Ammon's horn (tissue), 1 donor: ENCODE results near the gene PRSS23.
A peak's percentile ranks its signal among the peaks of the same experiment; 100 is the strongest.
"Not testable (repeated sequence)": the region's sequence is repeated elsewhere in the genome, so short reads cannot be mapped to it uniquely, and the experiment has no call there.

Source experiments
- DNase-seq: peaks from one replicate; pipeline ENCODE4 v3.0.0-alpha.2; 2016; ENCODE audit warnings: low spot score

The PRSS23 gene, protein sequence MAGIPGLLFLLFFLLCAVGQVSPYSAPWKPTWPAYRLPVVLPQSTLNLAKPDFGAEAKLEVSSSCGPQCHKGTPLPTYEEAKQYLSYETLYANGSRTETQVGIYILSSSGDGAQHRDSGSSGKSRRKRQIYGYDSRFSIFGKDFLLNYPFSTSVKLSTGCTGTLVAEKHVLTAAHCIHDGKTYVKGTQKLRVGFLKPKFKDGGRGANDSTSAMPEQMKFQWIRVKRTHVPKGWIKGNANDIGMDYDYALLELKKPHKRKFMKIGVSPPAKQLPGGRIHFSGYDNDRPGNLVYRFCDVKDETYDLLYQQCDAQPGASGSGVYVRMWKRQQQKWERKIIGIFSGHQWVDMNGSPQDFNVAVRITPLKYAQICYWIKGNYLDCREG

DNA sequence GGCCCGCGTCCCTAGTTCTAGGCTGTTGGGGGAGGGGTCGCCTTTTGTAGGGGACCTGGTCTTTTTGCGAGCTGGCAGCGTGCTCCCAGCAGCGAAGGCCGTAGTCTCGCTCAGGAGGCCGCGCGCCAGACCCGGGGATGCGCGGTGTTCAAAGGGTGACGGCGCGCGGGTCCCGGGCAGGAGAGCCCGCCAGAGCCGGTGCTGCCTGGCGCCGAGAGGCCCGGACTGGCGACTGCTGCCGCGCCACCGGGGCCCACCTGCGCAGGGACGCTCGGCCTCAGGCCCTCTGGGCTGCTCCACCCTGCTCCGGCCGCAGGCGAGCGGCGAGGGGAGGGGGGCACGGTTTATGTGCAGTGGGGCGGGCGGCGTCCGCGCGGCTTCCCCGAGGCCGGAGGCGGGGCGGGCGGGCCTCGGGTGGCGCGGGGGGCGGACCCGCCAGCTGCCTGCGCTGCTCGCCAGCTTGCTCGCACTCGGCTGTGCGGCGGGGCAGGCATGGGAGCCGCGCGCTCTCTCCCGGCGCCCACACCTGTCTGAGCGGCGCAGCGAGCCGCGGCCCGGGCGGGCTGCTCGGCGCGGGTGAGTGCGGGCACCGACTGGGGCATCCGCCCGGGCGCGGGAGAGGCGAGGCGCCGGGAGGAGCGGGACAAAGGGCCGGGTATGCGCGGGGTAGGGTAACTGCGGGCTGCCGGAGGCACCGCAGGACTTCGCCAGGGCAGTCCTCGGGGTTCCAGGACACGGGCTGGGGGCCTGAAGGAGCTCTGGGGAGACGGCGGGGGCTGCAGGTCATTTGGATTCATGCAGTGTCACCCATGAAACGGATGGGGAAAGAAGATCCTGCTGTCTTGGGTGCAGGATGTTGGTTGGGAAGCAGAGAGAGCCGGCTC is at the start of gene PRSS23:
PRSS23 (plus strand) TSS at position 467 of the 884 bp plus-strand sequence. CDS start 7,102 bp downstream, outside the sequence.
- DNase-seq = peak; percentile 35

DNA sequence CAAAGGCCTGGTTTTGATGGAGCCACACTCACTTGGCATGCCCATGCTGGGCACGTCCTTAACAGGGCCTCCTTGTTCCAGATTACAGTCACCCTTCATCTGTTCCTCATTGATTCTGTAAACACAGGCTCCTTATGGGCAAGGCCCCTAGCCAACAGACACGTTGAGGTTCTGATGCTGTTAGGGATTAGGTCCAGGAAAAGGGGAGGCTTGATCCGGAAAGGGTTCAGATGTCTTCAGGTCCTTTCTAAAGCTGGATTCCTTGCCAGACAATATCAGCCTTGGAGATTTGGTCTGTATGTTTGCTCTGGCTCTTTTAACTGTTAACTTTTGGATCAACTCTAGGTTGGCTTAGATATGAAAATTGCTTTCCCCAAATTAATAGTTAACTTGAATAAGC is 46.9 kb upstream of the PRSS23 start:
- DNase-seq = no peak

DNA sequence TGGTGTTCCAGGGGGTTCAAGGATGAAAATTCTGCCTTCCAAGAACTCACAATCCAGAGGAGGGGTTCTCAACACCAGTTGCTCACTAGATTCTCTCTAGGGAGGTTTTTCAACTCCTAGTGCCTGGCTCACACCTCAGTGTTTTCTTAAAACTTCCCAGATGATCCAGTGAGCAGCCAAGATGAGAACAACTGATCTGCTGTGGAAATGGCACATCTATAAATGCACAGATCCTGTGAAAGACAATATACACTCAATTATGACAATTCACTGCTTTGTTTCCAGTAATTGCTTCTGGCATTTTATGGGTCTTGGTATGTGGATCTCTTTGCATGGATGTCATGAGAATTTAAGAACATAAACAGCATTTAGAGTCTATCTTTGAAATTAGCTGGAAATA is 45.2 kb upstream of the PRSS23 start:
- DNase-seq = no peak

DNA sequence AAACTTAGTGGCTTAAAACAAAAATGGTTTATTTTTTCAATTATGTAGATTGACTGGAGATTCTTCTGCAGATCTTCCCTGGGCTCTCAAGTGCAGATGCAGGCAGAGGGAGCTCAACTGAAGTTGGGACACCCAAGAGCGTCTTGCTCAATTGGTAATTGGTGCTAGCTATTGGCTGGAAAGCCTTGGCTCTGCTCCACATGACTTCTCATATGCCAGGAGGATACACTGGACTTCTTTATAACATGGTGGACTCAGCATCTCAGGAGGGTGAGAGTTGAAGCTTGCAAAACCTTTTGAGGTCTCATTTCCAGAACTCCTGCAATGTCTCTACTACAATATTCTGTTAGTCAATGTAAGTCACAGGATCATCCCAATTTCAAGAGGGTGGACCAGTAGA is 42.2 kb upstream of the PRSS23 start:
- DNase-seq = no peak

DNA sequence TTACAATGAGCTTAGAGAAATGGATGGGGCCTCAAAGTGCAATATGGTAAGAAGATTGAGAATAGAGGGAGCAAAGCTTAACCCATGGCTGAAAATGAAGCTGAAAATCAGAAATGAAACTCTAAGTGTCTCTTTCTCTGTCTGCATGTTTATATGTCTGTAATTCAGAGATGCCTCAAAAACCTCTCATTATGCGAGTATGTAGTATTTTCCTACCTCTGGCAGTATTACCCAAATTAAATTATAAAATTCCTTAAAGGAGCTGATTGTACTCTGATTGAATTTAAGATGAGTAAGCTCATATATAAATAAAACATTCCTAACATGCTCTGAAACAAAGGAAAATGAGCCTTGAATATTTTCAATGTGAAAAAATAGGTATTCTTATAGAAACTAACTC is 39.8 kb upstream of the PRSS23 start:
- DNase-seq = no peak

DNA sequence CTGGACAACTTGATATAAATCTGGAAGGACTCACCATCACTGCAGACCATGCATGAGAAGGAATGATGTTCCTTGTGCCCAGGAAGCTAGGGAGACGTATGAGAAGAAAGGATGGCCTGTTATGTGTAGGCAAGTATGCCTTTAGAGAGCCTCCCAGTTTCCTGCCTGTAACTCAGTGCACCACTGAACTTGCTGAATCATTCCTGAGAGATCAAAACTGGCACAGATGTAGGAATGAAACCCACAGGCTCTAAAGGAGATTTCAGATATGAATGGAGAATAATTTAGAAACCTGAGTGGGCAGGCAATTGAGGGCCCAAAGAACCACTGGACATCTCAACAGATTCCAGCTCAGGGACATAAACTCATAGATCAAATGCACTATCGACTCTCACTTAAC is 38.4 kb upstream of the PRSS23 start:
- no peak for DNase-seq

DNA sequence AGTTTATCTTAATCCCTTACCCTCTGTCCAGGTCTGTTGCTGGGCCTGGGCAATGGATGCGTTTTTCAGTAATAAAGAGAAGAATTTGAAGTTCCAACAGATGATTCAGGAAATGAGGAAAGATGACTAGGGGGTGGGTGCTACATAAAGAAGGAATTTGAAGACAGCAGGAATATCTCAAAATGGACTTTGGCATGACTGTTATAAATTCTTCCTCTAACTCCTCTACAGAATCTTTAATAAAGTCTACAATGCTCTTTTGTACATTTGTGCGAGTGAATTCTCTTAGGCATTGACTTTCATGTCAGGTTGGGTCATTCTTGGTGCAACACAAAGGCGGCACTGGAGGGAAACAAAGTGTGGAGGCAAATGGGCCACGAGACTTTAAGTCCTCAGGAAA is 35.1 kb upstream of the PRSS23 start:
- DNase-seq = no peak

DNA sequence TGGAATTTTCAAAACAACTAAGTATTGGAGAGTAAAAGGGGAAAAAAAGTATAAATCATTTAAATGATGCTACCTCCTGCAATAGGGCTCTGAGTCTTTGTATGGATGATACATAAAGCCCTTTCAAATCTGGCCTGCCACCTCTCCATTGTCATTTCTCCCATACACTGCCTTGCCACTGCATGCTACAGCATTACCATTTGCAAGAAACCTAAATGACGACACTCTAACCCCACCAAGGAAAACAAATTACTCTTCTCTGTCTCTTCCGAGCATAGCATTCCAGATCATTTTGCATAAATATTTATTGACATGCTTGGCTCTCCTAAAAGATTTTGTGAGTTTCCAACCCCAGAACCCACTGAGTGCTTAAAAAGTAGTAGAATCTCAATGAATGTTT is 34.5 kb upstream of the PRSS23 start:
- DNase-seq = no peak

DNA sequence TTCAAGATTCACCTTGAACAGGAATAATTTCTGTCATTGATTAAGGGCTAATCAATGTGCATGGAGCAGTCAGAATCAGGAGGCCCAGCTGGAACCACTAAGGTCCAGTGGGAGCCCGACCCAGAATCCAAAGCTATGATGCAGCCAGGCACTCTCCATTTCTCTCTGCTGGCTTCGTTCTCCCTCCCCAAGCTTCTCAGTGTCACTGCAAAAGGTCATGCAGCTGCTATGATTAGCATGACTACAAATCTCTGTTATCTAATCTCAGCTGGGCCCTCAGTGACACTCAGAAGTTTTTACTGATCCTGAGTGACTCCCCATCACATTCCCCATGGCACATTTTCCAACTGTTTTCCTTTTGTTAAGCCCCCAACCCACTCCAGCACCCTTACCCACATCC is 31.1 kb upstream of the PRSS23 start:
- no peak for DNase-seq

DNA sequence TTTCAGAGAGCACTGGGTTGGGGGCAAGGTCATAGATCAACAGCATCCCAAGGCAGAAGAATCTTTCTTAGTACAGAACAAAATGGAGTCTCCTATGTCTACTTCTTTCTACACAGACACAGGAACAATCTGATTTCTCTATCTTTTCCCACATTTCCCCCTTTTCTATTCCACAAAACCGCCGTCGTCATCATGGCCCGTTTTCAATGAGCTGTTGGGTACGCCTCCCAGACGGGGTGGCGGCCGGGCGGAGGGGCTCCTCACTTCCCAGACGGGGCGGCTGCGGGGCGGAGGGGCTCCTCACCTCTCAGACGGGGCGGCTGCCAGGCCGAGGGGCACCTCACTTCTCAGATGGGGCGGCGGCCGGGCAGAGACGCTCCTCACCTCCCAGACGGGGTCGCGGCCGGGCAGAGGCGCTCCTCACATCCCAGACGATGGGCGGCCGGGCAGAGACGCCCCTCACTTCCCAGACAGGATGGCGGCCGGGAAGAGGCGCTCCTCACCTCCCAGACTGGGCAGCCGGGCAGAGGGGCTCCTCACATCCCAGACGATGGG is 29.8 kb upstream of the PRSS23 start:
- not testable (repeated sequence) for DNase-seq

DNA sequence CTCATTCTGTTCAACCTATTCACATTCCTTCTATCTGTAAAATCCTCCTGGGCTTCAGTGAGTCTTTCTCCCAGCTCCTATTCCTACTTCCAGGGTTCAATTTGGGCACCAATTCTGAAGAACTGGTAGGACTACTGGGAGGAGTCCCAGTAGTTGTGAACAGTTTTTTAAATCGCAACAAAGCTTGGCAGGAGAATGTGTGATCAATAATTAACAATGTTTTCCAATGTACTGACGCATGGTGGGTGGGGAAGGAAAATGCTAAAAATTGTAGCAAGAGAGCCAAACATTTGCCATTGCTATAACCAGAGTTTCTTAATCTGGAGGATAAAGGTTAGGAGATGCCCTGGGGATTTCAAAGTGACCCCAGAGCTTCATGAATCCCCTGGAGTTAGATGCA is 27.3 kb upstream of the PRSS23 start:
- DNase-seq = no peak

DNA sequence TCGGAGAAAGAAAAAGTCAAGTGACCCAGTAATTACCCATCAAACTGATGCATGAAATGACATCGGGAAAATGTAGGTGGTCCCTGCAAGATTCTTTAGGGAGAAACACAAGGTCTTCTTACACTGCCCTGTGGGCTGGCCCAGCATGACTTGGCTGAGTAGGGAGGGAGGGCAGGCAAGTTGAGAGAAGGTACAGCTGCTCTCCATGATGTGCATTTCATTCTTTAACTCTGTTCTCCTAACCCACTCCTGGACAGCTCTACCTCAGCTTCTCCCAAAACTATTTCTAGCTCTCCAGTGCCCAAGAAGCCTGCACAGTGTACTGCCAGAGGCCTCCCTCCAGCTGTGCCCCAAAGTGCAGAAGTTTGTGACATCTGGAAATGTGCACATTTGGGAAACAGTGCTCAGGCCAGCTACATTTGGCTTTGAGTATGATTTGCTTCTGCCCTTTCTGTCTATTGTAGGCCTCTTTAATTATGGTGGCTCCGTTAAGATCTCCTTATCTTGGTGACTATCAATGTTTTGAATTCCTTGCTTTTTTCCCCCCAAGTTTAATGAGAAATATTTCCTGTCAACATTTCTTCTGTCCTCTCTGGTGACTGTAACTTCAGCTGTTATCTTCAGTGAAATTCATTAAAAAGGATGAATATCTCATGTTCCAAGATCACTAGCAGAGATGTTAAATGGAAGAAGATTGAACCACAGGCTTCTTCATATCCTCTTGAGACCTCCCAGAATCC is 26.7 kb upstream of the PRSS23 start:
- no peak for DNase-seq

DNA sequence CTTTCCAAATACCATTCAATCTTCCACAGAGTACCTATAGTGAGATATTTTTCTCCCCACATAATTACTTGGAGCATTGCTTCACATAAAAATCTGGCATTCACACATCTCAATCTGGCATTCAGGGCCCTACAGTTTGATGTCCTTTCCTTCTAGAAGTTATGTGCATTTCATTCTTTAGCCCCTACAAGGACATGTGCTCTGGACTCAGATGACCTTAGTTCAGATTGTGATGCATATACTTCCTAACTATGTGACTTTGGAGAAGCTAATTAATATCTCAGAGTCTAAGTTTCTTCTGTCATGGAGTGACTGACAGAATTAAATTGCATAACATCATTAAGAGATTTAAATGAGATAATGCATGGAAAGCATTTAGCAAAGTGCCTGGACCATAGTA is 25.9 kb upstream of the PRSS23 start:
- no peak for DNase-seq

DNA sequence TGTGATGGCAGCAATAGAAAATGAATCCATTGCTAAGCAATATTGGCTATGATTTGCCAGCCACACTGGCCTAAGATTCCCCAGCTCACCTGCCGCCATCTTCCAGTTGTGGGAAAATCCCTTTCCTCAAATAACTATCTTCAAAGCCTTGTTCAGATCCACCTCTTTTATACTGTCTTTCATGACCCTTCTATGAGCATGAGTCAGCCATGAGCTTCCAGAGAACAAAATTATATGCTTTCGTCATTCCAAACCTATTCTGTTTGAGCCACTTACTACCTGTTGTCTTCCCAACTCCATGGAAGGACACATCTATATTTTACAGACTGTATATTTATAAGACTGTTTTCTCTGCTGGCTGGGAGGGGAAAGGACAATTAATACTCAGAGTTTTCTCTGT is 25.0 kb upstream of the PRSS23 start:
- no peak for DNase-seq

DNA sequence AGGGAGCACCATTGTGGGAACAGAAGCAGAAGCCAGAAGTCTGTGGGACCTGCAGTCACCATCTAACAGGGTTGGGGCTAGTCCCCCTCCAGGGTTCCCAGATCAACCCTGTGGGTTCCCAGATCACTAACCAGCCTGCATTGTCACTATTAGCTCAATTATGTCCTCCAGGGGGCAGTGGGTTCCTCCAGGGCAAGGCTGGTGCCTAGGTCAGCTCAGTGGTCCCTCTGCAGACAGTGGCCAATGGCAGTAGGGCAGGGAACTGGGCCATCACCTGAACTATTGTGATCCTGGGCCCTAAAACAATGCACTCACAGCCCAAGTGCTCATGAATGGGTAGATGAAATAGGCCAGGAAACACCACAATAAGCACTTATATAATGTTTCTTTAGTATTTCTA is 18.8 kb upstream of the PRSS23 start:
- no peak for DNase-seq

DNA sequence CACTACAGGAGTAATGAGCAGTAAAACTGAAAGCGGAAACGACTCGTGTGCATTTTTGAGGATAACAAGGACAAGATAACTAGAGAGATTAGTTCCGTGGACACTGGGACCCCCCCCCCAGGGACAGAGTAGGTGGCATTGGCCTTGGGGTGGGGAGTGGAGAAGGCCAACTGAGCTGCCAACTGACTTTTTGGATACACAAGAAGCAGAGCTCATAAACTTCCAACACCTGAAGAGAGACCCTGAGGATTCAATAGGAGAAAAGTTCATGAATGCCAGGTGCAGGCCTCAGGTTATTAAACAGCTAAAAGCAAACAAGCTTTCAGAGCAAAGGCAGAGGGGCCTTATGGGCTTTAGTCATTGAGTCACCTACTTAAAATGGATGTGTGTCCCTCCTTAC is 17.6 kb upstream of the PRSS23 start:
- no peak for DNase-seq

DNA sequence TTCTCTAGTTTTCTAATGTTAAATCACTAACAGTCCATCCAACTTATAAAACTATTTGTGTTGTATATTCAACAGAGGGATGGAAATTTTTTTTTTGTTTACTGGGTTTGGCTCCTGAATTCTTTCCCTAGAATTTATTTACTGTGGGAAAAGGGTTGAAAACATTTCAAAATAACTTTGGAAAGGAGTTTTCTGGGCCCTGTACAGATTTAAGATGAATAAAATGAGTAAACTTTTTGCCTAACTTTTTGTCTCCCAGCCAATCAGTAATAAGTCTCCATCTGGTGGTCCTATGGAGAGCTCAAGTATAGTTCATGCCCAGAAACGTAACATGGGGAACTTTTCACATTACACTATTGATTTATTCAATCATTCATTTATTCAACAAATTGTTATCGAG is 16.7 kb upstream of the PRSS23 start:
- no peak for DNase-seq

DNA sequence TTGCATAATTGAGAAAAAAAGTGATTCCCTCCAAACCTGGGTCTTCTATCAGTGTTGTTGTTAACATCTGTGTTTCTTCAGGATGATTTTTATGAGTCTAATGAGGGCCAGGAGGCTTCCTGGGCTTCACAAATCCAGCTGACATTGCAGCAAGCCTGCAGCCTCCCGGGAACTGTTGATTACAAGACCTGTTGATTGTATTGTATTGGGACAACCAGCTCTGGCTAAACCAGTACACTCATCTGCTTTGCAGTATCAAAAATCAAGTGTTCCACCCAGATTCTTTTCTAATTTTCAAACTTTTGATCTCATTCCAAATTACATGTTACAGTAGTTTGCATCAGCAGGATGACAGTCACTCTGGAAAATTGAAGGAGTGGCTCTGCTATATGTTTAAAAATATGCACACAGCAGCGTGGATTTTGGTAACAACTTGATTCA is 16.1 kb upstream of the PRSS23 start:
- no peak for DNase-seq

DNA sequence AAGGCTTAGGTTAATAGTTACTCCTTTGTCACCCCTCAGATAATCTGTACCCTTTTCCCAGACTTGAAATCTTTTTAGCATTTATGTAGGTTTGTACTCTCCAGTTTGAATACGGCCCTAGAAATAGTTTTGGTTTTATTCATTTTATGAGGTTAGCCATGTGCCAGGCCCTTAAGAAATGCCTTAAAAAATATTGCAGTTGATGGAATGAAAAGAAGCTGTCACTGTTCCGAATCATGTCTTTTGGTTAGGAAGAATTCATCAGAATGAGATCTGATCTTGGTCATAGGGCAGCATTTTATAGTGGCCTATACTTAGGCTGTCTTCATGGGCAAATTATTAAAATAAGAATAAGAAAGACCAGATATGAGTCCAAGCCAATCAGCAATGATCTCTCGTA is 14.8 kb upstream of the PRSS23 start:
- no peak for DNase-seq

DNA sequence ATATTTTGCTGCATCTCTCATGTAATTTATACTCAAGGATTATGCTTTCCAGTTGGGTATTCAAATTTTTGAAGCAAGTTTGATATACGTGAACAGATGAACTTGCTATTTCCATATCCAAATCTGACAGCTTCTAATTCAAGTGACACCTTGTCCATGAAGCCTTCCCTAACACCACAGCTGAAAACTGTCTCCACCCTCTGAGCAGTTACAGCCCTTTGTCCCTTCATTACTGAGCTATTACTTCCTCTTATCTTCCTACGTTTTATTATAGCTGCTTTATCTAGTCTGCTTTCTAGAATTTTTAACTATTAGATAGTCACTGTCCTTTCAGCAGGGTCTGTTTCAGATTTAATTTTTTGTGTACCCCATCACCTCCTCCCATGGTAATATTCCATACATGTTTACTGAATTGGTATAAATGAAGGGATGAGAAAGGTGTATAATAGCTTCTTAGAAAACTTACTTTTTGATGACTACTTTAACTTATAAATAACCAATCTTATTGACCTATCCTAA is 13.3 kb upstream of the PRSS23 start:
- no peak for DNase-seq

DNA sequence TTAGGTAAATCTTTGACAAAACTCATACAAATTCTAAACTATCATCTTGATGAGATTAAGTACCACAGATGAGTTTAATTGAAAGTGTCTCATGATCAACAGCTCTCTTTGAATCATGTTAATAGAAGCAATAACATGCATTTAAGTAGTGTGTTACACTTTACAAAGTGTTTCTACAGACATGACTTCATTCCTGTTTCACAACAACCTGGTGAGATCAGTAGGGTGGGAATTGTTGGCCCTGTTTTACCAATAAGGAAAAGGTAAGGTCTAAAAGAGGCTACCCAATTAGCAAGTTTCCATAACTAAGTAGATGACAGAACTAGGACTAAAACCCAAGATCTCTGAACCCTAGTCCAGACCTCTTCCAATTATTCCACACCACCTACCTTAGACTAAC is 12.7 kb upstream of the PRSS23 start:
- no peak for DNase-seq

DNA sequence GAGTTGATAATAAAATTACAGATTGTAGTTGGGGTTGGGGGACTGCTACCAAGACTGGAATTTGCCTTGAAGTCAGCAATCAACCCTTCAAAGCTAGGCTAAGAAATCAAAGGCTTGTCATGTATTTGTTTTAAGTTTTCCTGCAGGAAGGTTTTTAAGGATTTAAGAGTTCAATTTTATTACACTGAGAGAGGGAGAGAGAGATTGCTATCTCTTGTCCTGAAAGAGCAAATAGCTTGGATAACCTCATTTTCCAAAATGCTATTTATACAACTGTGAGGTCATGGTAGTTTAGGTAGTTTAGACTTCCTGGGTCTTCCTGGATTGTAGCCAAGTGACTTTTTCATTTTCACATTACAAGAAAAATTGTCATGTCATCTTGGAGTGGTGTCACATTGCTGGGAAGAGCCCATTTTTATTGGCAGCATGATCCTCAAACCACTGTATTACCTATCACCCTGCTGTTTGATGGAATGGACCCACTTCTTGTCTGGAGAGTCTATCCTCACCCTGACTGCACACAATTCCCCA is 10.1 kb upstream of the PRSS23 start:
- DNase-seq = no peak
